ENCODE data around the gene IRF3. TPM values are rescaled to one million over a fixed set of nuclear protein-coding genes. Genes with fewer than 3 reads are reported as not detected.

The IRF3 gene
- total RNA-seq, 1 experiment from 2014 or later = 81.7 TPM

GRCh38 chr19:49653466-49653806 lies 12.2 kb downstream of the IRF3 start:
- TF ChIP-seq, protein P1, sequence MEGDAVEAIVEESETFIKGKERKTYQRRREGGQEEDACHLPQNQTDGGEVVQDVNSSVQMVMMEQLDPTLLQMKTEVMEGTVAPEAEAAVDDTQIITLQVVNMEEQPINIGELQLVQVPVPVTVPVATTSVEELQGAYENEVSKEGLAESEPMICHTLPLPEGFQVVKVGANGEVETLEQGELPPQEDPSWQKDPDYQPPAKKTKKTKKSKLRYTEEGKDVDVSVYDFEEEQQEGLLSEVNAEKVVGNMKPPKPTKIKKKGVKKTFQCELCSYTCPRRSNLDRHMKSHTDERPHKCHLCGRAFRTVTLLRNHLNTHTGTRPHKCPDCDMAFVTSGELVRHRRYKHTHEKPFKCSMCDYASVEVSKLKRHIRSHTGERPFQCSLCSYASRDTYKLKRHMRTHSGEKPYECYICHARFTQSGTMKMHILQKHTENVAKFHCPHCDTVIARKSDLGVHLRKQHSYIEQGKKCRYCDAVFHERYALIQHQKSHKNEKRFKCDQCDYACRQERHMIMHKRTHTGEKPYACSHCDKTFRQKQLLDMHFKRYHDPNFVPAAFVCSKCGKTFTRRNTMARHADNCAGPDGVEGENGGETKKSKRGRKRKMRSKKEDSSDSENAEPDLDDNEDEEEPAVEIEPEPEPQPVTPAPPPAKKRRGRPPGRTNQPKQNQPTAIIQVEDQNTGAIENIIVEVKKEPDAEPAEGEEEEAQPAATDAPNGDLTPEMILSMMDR (conservative IDR thresholded peaks at IDR 0.05; ENCODE audit: low read depth, low read length) = no peak
- TF ChIP-seq EZH2 (IDR thresholded peaks at IDR 0.05; ENCODE audit: borderline replicate concordance, low read depth, low read length, poor library complexity, severe bottlenecking) = no peak
- POLR2A ChIA-PET (ENCODE audit: low non-redundant PET) = interaction anchor here (0.5 kb wide), 1 partner anchor 955 kb away, joined by 8 read pairs; no protein-coding TSS in a partner anchor

GRCh38 chr19:49652551-49653465 lies 12.8 kb downstream of the IRF3 start:
- no peaks in the 10 kb centered on the region for H3K27me3 ChIP-seq (replicated peaks; ENCODE audit: insufficient read depth, low read depth, low read length, poor library complexity)
- H3K9me3 ChIP-seq (ENCODE audit: low read depth, low read length, poor library complexity, severe bottlenecking) = no peaks in the 10 kb centered on the region
- TF ChIP-seq, protein P1 (conservative IDR thresholded peaks at IDR 0.05; ENCODE audit: low read depth, low read length) = no peak
- no peak for TF ChIP-seq EZH2 (IDR thresholded peaks at IDR 0.05; ENCODE audit: borderline replicate concordance, low read depth, low read length, poor library complexity, severe bottlenecking)
- intact Hi-C loops (cut with micrococcal nuclease; ENCODE audit: unreplicated experiment) = no loop called here
- DNase-seq (ENCODE audit: low spot score) = no peak
- CTCF ChIA-PET = no interaction called here
- H3K27ac ChIP-seq (ENCODE audit: low read depth, low read length, poor library complexity, severe bottlenecking) = no peak overlapping the region
- TSS peak; percentile 46 for BruUV-seq (replicated peaks)
- no peak overlapping the region for H3K4me3 ChIP-seq (ENCODE audit: low read depth, low read length, poor library complexity, severe bottlenecking)
- H3K36me3 ChIP-seq (ENCODE audit: insufficient read depth, low read length, poor library complexity, severe bottlenecking) = peaks cover 74% of the 10 kb centered on the region
- POLR2A ChIA-PET (ENCODE audit: low non-redundant PET) = interaction anchor here (0.5 kb wide), 1 partner anchor 955 kb away, joined by 8 read pairs; no protein-coding TSS in a partner anchor
- no peaks in the 10 kb centered on the region for H3K4me1 ChIP-seq (ENCODE audit: insufficient read depth, low read length, poor library complexity, severe bottlenecking)

More at GRCh38 chr19:49653466-49653806, 12.2 kb downstream of the IRF3 start:
- no peak for DNase-seq (ENCODE audit: low spot score)
- Histone ChIP-seq H3K36me3 (ENCODE audit: insufficient read depth, low read length, poor library complexity, severe bottlenecking) (peaks cover 80% of the 10 kb centered on the region), H3K9me3 (ENCODE audit: low read depth, low read length, poor library complexity, severe bottlenecking) (no peaks in the 10 kb centered on the region), H3K4me3 (ENCODE audit: low read depth, low read length, poor library complexity, severe bottlenecking) (no peak overlapping the region), H3K27ac (ENCODE audit: low read depth, low read length, poor library complexity, severe bottlenecking) (no peak overlapping the region), H3K4me1 (ENCODE audit: insufficient read depth, low read length, poor library complexity, severe bottlenecking) (no peaks in the 10 kb centered on the region), H3K27me3 (replicated peaks; ENCODE audit: insufficient read depth, low read depth, low read length, poor library complexity) (no peaks in the 10 kb centered on the region)
- CTCF ChIA-PET = no interaction called here
- no TSS peak for BruUV-seq (replicated peaks)
- intact Hi-C loops (cut with micrococcal nuclease; ENCODE audit: unreplicated experiment) = no loop called here

GRCh38 chr19:49651820-49652550 lies 13.7 kb downstream of the IRF3 start:
- POLR2A ChIA-PET (ENCODE audit: low non-redundant PET) = no interaction called here
- no TSS peak for BruUV-seq (replicated peaks)
- no peak for DNase-seq (ENCODE audit: low spot score)
- TF ChIP-seq, protein P1 (conservative IDR thresholded peaks at IDR 0.05; ENCODE audit: low read depth, low read length) = no peak
- TF ChIP-seq EZH2 (IDR thresholded peaks at IDR 0.05; ENCODE audit: borderline replicate concordance, low read depth, low read length, poor library complexity, severe bottlenecking) = no peak
- no peak overlapping the region for H3K4me3 ChIP-seq (ENCODE audit: low read depth, low read length, poor library complexity, severe bottlenecking)
- H3K27ac ChIP-seq (ENCODE audit: low read depth, low read length, poor library complexity, severe bottlenecking) = no peak overlapping the region
- no peaks in the 10 kb centered on the region for H3K4me1 ChIP-seq (ENCODE audit: insufficient read depth, low read length, poor library complexity, severe bottlenecking)
- CTCF ChIA-PET = no interaction called here
- H3K9me3 ChIP-seq (ENCODE audit: low read depth, low read length, poor library complexity, severe bottlenecking) = no peaks in the 10 kb centered on the region
- intact Hi-C loops (cut with micrococcal nuclease; ENCODE audit: unreplicated experiment) = no loop called here
- no peaks in the 10 kb centered on the region for H3K27me3 ChIP-seq (replicated peaks; ENCODE audit: insufficient read depth, low read depth, low read length, poor library complexity)
- peaks cover 72% of the 10 kb centered on the region for H3K36me3 ChIP-seq (ENCODE audit: insufficient read depth, low read length, poor library complexity, severe bottlenecking)

All from A673 (cell line).